IMR-90 (cell line): ENCODE results near the gene ADIRF. TPM values are rescaled to one million over a fixed set of nuclear protein-coding genes. Genes with fewer than 3 reads are reported as not detected.

Experiments used
- ATAC-seq: fragments of 200-7000 bp; cut with Tn5 transposase; 2 replicates; pipeline ENCODE4 v1.9.1; 2020; ENCODE audit warnings: low read depth, mild to moderate bottlenecking, moderate library complexity
- BruUV-seq: library from RNA; stranded (reverse); fragments of 400-500 nt; replicated peaks from 2 replicates; lab custom pipeline; 2021; lab: Mats Ljungman, UMichigan
- CTCF ChIA-PET: fragments of 300-600 bp; formaldehyde crosslinking; extraction: SDS; loops from one replicate; lab custom pipeline; 2021; ENCODE audit warnings: antibody characterized with exemption; lab: Yijun Ruan, JAX
- POLR2A ChIA-PET: fragments of 300-600 bp; sonication (Branson Sonifier 250); formaldehyde crosslinking; loops from one replicate; lab custom pipeline; 2022; ENCODE audit warnings: antibody characterized with exemption; ENCODE audit not compliant: unreplicated experiment; lab: Charles Lee
- DNase-seq: peaks from one replicate; pipeline ENCODE4 v3.0.0; 2013
- H2AFZ ChIP-seq: replicated peaks from 2 replicates; pipeline ENCODE3; 2013; ENCODE audit warnings: low read length, mild to moderate bottlenecking; ENCODE audit not compliant: poor library complexity
- H2AK5ac ChIP-seq: 2 replicates; pipeline ENCODE4 v1.6.1; 2013; ENCODE audit warnings: low read depth, low read length, inconsistent platforms
- H2AK9ac ChIP-seq: replicated peaks from 2 replicates; pipeline ENCODE3; 2013; ENCODE audit warnings: mild to moderate bottlenecking, low read depth, low read length, moderate library complexity; ENCODE audit not compliant: poor library complexity
- H2BK120ac ChIP-seq: 2 replicates; pipeline ENCODE4 v1.6.1; 2013; ENCODE audit warnings: low read depth, low read length, inconsistent platforms
- H2BK15ac ChIP-seq: 3 replicates; pipeline ENCODE4 v1.6.1; 2013; ENCODE audit warnings: low read depth, low read length, inconsistent platforms
- H2BK20ac ChIP-seq: 2 replicates; pipeline ENCODE4 v1.6.1; 2013; ENCODE audit warnings: low read depth, mild to moderate bottlenecking, inconsistent platforms, low read length, moderate library complexity
- H2BK5ac ChIP-seq: 2 replicates; pipeline ENCODE4 v1.6.1; 2013; ENCODE audit warnings: mild to moderate bottlenecking, low read depth, low read length, inconsistent platforms; ENCODE audit not compliant: poor library complexity, severe bottlenecking
- H3K14ac ChIP-seq: replicated peaks from 2 replicates; pipeline ENCODE4 v1.6.1; 2013; ENCODE audit warnings: low read depth, low read length, inconsistent platforms
- H3K18ac ChIP-seq: 2 replicates; pipeline ENCODE4 v1.6.1; 2013; ENCODE audit warnings: low read depth, low read length, control low read depth
- H3K23ac ChIP-seq: 2 replicates; pipeline ENCODE4 v1.6.1; 2013; ENCODE audit warnings: low read depth, low read length, inconsistent platforms
- H3K27ac ChIP-seq: 2 replicates; pipeline ENCODE4 v1.5.1; 2013; ENCODE audit warnings: mild to moderate bottlenecking, control low read depth, low read length; ENCODE audit not compliant: insufficient read depth
- H3K27me3 ChIP-seq: 2 replicates; pipeline ENCODE4 v1.6.1; 2013; ENCODE audit warnings: low read length; ENCODE audit not compliant: control insufficient read depth, insufficient read depth
- H3K36me3 ChIP-seq: 2 replicates; pipeline ENCODE4 v1.6.1; 2013; ENCODE audit warnings: low read length, mixed read lengths; ENCODE audit not compliant: control insufficient read depth, insufficient read depth
- H3K4ac ChIP-seq: 2 replicates; pipeline ENCODE4 v1.6.1; 2013; ENCODE audit warnings: low read depth, low read length, inconsistent platforms
- H3K4me1 ChIP-seq: 2 replicates; pipeline ENCODE4 v1.6.1; 2013; ENCODE audit warnings: low read length, mixed read lengths; ENCODE audit not compliant: control insufficient read depth, insufficient read depth
- H3K4me2 ChIP-seq: 2 replicates; pipeline ENCODE4 v1.6.1; 2013; ENCODE audit warnings: low read depth, mild to moderate bottlenecking, control low read depth, low read length, moderate library complexity
- H3K4me3 ChIP-seq: 2 replicates; pipeline ENCODE4 v1.5.1; 2013; ENCODE audit warnings: low read depth, mild to moderate bottlenecking, control low read depth, low read length, moderate library complexity; ENCODE audit not compliant: insufficient read depth
- H3K56ac ChIP-seq: 2 replicates; pipeline ENCODE4 v1.6.1; 2013; ENCODE audit warnings: low read length, inconsistent platforms; ENCODE audit not compliant: insufficient read depth; ENCODE audit errors: extremely low read depth
- H3K79me1 ChIP-seq, 2 experiments: 2 replicates each; pipeline ENCODE4 v1.6.1; 2013; ENCODE audit warnings: low read length in 2 of 2, inconsistent platforms in 1 of 2, low read depth in 1 of 2
- H3K9ac ChIP-seq: 2 replicates; pipeline ENCODE4 v1.6.1; 2013; ENCODE audit warnings: low read depth, low read length, control low read depth
- H3K9me1 ChIP-seq: 2 replicates; pipeline ENCODE4 v1.6.1; 2013; ENCODE audit warnings: low read length, inconsistent platforms; ENCODE audit not compliant: insufficient read depth
- H3K9me3 ChIP-seq: 2 replicates; pipeline ENCODE4 v1.6.1; 2013; ENCODE audit warnings: low read length; ENCODE audit not compliant: control insufficient read depth, insufficient read depth
- H4K20me1 ChIP-seq: 2 replicates; pipeline ENCODE4 v1.6.1; 2013; ENCODE audit warnings: low read length, inconsistent platforms; ENCODE audit not compliant: insufficient read depth
- H4K5ac ChIP-seq: 2 replicates; pipeline ENCODE4 v1.6.1; 2013; ENCODE audit warnings: mild to moderate bottlenecking, low read depth, low read length, control low read depth
- H4K8ac ChIP-seq, 2 experiments: 2 replicates each; pipeline ENCODE4 v1.6.1; 2013; ENCODE audit warnings: low read depth in 2 of 2, low read length in 2 of 2, control low read depth in 1 of 2, inconsistent platforms in 1 of 2
- H4K91ac ChIP-seq: 2 replicates; pipeline ENCODE4 v1.6.1; 2013; ENCODE audit warnings: low read depth, low read length, inconsistent platforms; ENCODE audit not compliant: insufficient read depth
- CHD1 ChIP-seq: IDR thresholded peaks from 2 replicates; pipeline ENCODE4 v1.6.1; 2012; ENCODE audit warnings: low read depth, low read length, improper control_type of control experiment
- FOS ChIP-seq: fragments of 150-350 bp; IDR thresholded peaks from 2 replicates; pipeline ENCODE4 v1.6.1; 2016; ENCODE audit warnings: low read depth, low read length
- MAZ ChIP-seq: IDR thresholded peaks from 2 replicates; pipeline ENCODE4 v1.6.1; 2012; ENCODE audit warnings: low read depth, mild to moderate bottlenecking, low read length, improper control_type of control experiment, moderate library complexity, borderline replicate concordance
- MXI1 ChIP-seq: IDR thresholded peaks from 2 replicates; pipeline ENCODE4 v1.6.1; 2012; ENCODE audit warnings: low read depth, mild to moderate bottlenecking, low read length, moderate library complexity, borderline replicate concordance
- NFE2L2 ChIP-seq: fragments of 150-350 bp; IDR thresholded peaks from 2 replicates; pipeline ENCODE4 v1.6.1; 2016; ENCODE audit warnings: low read depth, mild to moderate bottlenecking, low read length
- RCOR1 ChIP-seq: IDR thresholded peaks from 2 replicates; pipeline ENCODE4 v1.6.1; 2012; ENCODE audit warnings: mild to moderate bottlenecking, low read length, improper control_type of control experiment; ENCODE audit not compliant: insufficient replicate concordance
- WGBS, 2 experiments: methylation state at CpG; one replicate each; pipeline versions ENCODE4 v1.1.5 to v1.1.7; 2013; ENCODE audit warnings: missing lambda C conversion rate in 2 of 2; ENCODE audit not compliant: insufficient read length in 1 of 2; ENCODE audit errors: extremely low coverage in 2 of 2; 5-methylcytosine and 5-hydroxymethylcytosine counted together
- dilution Hi-C: fragments of 300-500 bp; cut with HindIII; formaldehyde crosslinking; loops from one replicate; pipeline ENCODE4 v1.14.3; 2018; ENCODE audit warnings: low sequenced_read_pairs; ENCODE audit not compliant: unreplicated experiment
- in situ Hi-C: fragments of 300-500 bp; cut with MboI; formaldehyde crosslinking; loops from 3 replicates; pipeline ENCODE4 v1.14.3; 2019; ENCODE audit warnings: low sequenced_read_pairs, inconsistent platforms, mixed read lengths
- intact Hi-C: fragments of 100-400 bp; cut with micrococcal nuclease; formaldehyde crosslinking; loops from 2 replicates; pipeline ENCODE4 v1.10.0; 2022
- polyA plus RNA-seq, 3 experiments: library from polyadenylated mRNA; depleted of rRNA; stranded (reverse); fragments of >200 nt; gene quantifications; 2 replicates each; pipeline ENCODE4 v1.2.3, GENCODE V29; 2012; ENCODE audit warnings: low replicate concordance in 1 of 3
- total RNA-seq: library from RNA; depleted of rRNA; stranded (reverse); fragments of >200 nt; gene quantifications from 2 replicates; pipeline ENCODE4 v1.2.3, GENCODE V29; 2012
- TF ChIP-seq, protein P1 (sequence below): fragments of 150-350 bp; IDR thresholded peaks from 2 replicates; pipeline ENCODE4 v1.6.1; 2017; ENCODE audit warnings: mild to moderate bottlenecking, antibody characterized with exemption, low read length, low read depth
- TF ChIP-seq, protein P2 (sequence below): fragments of 150-350 bp; IDR thresholded peaks from 2 replicates; pipeline ENCODE4 v1.6.1; 2016; ENCODE audit warnings: low read depth, mild to moderate bottlenecking, low read length, moderate library complexity, borderline replicate concordance

ADIRF gene
- total and polyA plus RNA-seq, 2 of the 4 experiments (the other 2 are of a cell fraction) = 2.3 to 7.2 TPM

DNA sequence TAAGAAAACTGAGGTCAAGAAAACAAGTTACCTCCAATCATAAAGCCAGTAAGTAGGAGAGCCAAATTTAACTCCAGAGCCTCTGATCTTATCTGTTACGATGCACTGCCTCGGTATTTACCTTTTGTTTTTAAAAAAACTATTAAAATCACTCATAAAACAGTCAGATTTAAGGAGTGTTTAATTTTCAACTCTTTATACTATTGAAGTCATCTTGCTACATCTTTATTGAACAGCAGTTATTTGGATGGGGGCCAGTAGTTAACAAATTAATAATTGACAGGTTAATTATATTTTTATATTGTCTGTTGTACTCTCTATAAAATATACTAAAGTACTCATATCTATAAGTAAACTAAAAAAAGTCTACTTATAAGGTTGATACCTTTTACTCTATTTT, 24.6 kb downstream of the ADIRF start:
- no peak overlapping the region for H2BK5ac ChIP-seq
- no peak overlapping the region for H3K9ac ChIP-seq
- H3K18ac ChIP-seq = no peak overlapping the region
- in situ Hi-C loops = no loop called here
- TF ChIP-seq MAZ = no peak
- no peak for TF ChIP-seq FOS
- no peak for TF ChIP-seq RCOR1
- TF ChIP-seq, protein P1, sequence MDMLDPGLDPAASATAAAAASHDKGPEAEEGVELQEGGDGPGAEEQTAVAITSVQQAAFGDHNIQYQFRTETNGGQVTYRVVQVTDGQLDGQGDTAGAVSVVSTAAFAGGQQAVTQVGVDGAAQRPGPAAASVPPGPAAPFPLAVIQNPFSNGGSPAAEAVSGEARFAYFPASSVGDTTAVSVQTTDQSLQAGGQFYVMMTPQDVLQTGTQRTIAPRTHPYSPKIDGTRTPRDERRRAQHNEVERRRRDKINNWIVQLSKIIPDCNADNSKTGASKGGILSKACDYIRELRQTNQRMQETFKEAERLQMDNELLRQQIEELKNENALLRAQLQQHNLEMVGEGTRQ = no peak
- TF ChIP-seq, protein P2, sequence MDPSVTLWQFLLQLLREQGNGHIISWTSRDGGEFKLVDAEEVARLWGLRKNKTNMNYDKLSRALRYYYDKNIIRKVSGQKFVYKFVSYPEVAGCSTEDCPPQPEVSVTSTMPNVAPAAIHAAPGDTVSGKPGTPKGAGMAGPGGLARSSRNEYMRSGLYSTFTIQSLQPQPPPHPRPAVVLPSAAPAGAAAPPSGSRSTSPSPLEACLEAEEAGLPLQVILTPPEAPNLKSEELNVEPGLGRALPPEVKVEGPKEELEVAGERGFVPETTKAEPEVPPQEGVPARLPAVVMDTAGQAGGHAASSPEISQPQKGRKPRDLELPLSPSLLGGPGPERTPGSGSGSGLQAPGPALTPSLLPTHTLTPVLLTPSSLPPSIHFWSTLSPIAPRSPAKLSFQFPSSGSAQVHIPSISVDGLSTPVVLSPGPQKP = no peak
- TF ChIP-seq MXI1 = no peak
- TF ChIP-seq NFE2L2 = no peak
- TF ChIP-seq CHD1 = no peak
- H3K9me3 ChIP-seq = no peaks in the 10 kb centered on the region
- WGBS, 2 experiments = no CpG with 5 or more reads among the region's 2 CpGs
- H3K36me3 ChIP-seq = no peaks in the 10 kb centered on the region
- H3K23ac ChIP-seq = no peak overlapping the region
- H2BK15ac ChIP-seq = no peak overlapping the region
- intact Hi-C loops = no loop called here
- H3K27ac ChIP-seq = no peak overlapping the region
- H3K14ac ChIP-seq = no peak overlapping the region
- ChIA-PET CTCF (no interaction called here), POLR2A (no interaction called here)
- no peak overlapping the region for H2AFZ ChIP-seq
- no peaks in the 10 kb centered on the region for H3K4me1 ChIP-seq
- H2BK20ac ChIP-seq = no peak overlapping the region
- no peaks in the 10 kb centered on the region for H4K20me1 ChIP-seq
- H3K56ac ChIP-seq = no peak overlapping the region
- H3K79me1 ChIP-seq = no peaks in the 10 kb centered on the region
- DNase-seq (no peak), ATAC-seq (no peak)
- no peak overlapping the region for H3K4me3 ChIP-seq
- H3K9me1 ChIP-seq = no peaks in the 10 kb centered on the region
- H4K8ac ChIP-seq = no peak overlapping the region
- H4K5ac ChIP-seq = no peak overlapping the region
- peaks cover 5% of the 10 kb centered on the region; the same call in 1 of the 2 replicates for H3K27me3 ChIP-seq
- BruUV-seq = no TSS peak
- dilution Hi-C loops = no loop called here
- no peak overlapping the region for H2BK120ac ChIP-seq
- no peak overlapping the region for H4K91ac ChIP-seq
- H2AK5ac ChIP-seq = no peak overlapping the region
- no peak overlapping the region for H3K4ac ChIP-seq
- no peak overlapping the region for H3K4me2 ChIP-seq
- H2AK9ac ChIP-seq = no peak overlapping the region
